Mucosa of descending colon (tissue), 3 donors: ENCODE data around the gene LZTR1. TPM values are rescaled to one million over a fixed set of nuclear protein-coding genes. Genes with fewer than 3 reads are reported as not detected.

Source experiments
- ATAC-seq: fragments of 200-7000 bp; cut with Tn5 transposase; one replicate; pipeline ENCODE4 v1.9.1; 2020; ENCODE audit warnings: mild to moderate bottlenecking, moderate library complexity
- DNase-seq, 3 donors: peaks; one replicate each; pipeline ENCODE4 v3.0.0-alpha.2; 2020
- H3K36me3 ChIP-seq: fragments of 200-600 bp; one replicate; pipeline ENCODE4 v1.8.0; 2021; ENCODE audit warnings: low read depth, mild to moderate bottlenecking
- H3K4me1 ChIP-seq: fragments of 200-600 bp; one replicate; pipeline ENCODE4 v1.8.0; 2021; ENCODE audit warnings: low read depth, mild to moderate bottlenecking
- H3K4me3 ChIP-seq: fragments of 200-600 bp; one replicate; pipeline ENCODE4 v1.8.0; 2021; ENCODE audit warnings: mild to moderate bottlenecking
- H3K9me3 ChIP-seq: fragments of 200-600 bp; one replicate; pipeline ENCODE4 v1.8.0; 2021; ENCODE audit warnings: mild to moderate bottlenecking
- CTCF ChIP-seq: fragments of 200-600 bp; IDR thresholded peaks from one replicate; pipeline ENCODE4 v1.8.0; 2022; ENCODE audit warnings: antibody characterized with exemption, mild to moderate bottlenecking
- intact Hi-C, 2 donors: fragments of 100-400 bp; cut with DNase I in 1 of 2; cut with micrococcal nuclease in 1 of 2; formaldehyde crosslinking; loops; one replicate each; pipeline versions ENCODE4 v1.11.0 to v1.11.1; 2022; cut with DNase I, micrococcal nuclease
- total RNA-seq, 3 donors: library from RNA; stranded (reverse); fragmentation: NEBNext Ultra II Directional in 2 of 3; extraction: Animal tissue kit (Norgen Biotek cat#: 25700) in 2 of 3; gene quantifications; one replicate each; pipeline versions ENCODE4 v1.2.1 to v1.2.4, GENCODE V29; 2021 to 2023
- donor health status: DM: no; HTN: no; CAD: no; lungs with moderate emphysema.
- donor health status: DM: no; HTN: no; CAD: no.
- donor health status: DM: no; HTN: yes; CAD: no.

LZTR1 gene
- total RNA-seq, 3 donors from 2014 or later: 42.9 to 71.3 (median 43.6) TPM

GRCh38 chr22:20973634-20974286 lies 8.3 kb upstream of the LZTR1 start:
- intact Hi-C loops: no loop called here
- ATAC-seq (no peak), DNase-seq (no peak)
- Histone ChIP-seq H3K4me1 (no peaks in the 10 kb centered on the region), H3K36me3 (no peaks in the 10 kb centered on the region), H3K4me3 (no peak overlapping the region), H3K9me3 (peaks cover 5% of the 10 kb centered on the region)
- no peak for TF ChIP-seq CTCF

- TF ChIP-seq CTCF: no peak
- no peak for DNase-seq
- Histone ChIP-seq H3K4me3 (no peak overlapping the region), H3K36me3 (no peaks in the 10 kb centered on the region), H3K4me1 (no peaks in the 10 kb centered on the region), H3K9me3 (peaks cover 5% of the 10 kb centered on the region)
- intact Hi-C loops: no loop called here
- no peak for ATAC-seq
These were observed 7.7 kb upstream of the LZTR1 start for GRCh38 chr22:20974336-20974955.

- DNase-seq (no peak), ATAC-seq (no peak)
- TF ChIP-seq CTCF: no peak
- Histone ChIP-seq H3K9me3 (peaks cover 5% of the 10 kb centered on the region), H3K4me3 (no peak overlapping the region), H3K36me3 (no peaks in the 10 kb centered on the region), H3K4me1 (peaks cover 10% of the 10 kb centered on the region)
- intact Hi-C loops: no loop called here
These were observed 6.4 kb upstream of the LZTR1 start for GRCh38 chr22:20975541-20976290.

GRCh38 chr22:20976291-20976877 lies 5.7 kb upstream of the LZTR1 start:
- intact Hi-C loops: no loop called here
- DNase-seq: no peak
- no peak overlapping the region for H3K4me3 ChIP-seq
- no peaks in the 10 kb centered on the region for H3K36me3 ChIP-seq
- TF ChIP-seq CTCF: no peak
- ATAC-seq: no peak
- peaks cover 17% of the 10 kb centered on the region for H3K4me1 ChIP-seq
- peaks cover 5% of the 10 kb centered on the region for H3K9me3 ChIP-seq

GRCh38 chr22:20977019-20977418 lies 5.1 kb upstream of the LZTR1 start:
- Histone ChIP-seq H3K36me3 (no peaks in the 10 kb centered on the region), H3K4me1 (peaks cover 19% of the 10 kb centered on the region), H3K4me3 (no peak overlapping the region), H3K9me3 (peaks cover 5% of the 10 kb centered on the region)
- no peak for TF ChIP-seq CTCF
- intact Hi-C loops: no loop called here
- DNase-seq (no peak), ATAC-seq (no peak)
